ENCODE measurements around the gene ZNF3.

ZNF3 gene

DNA sequence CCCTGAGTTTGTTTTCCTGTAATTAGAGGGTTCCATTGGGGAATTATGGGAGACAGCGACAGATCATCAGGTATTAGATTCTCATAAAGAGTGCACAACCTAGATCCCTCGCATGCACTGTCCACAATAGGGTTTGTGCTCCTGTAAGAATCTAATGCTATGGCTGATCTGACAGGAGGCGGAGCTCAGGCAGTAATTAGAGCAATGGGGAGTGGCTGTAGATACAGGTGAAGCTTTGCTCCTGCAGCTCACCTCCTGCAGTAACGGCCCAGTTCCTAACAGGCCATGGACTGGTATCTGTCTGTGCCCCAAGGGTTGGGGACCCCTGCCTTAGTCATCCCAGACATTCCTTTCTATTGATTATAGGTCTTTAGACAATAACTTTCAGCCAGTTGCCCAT lies 32.8 kb downstream of the ZNF3 start:
- DNase-seq, result no peak

GRCh38 chr7:100044718-100045117 lies 36.8 kb downstream of the ZNF3 start:
- DNase-seq, result no peak

GRCh38 chr7:100040575-100040974 lies 40.9 kb downstream of the ZNF3 start:
- DNase-seq, result no peak

DNA sequence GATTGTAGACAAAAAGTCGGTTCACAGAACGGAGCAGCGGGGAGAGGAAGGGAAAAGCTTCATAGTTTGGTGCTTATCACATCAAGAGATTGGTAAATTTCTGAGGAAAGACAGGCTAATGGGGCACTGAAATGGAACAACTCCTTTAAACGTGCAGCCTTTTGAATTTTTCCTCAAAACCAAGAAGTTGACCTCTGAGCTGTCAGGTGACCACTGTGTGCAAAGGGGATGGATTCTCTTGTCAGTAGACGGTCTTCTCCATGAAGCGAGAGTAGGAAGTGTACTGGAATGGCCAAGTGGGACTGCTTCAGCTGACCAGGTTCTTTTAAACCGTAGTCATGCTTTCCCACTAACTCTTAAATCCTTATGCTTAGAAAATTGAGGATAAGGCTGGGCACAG lies 43.2 kb downstream of the ZNF3 start:
- no peak for DNase-seq

GRCh38 chr7:100035876-100036275 lies 45.6 kb downstream of the ZNF3 start:
- no peak for DNase-seq

GRCh38 chr7:100034871-100035510 lies 46.5 kb downstream of the ZNF3 start:
- DNase-seq, result no peak

GRCh38 chr7:100033526-100033925 lies 48.0 kb downstream of the ZNF3 start:
- DNase-seq, result no peak

GRCh38 chr7:100029596-100029995 lies 51.9 kb downstream of the ZNF3 start:
- DNase-seq, result no peak

DNA sequence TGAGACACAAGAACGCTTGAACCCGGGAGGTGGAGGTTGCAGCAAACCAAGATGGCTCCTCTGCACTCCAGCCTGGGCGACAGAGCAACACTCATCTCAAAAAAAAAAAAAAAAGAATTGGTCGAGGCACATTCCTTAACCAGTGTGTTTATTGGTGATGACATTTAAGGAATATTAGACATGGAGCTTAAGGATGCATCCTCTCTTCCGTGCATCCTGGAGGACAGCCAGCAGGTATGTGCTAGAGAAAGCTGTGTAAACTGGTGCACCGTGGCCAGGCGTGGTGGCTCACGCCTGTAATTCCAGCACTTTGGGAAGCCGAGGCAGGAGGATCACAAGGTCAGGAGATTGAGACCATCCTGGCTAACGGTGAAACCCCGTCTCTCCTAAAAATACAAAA lies 54.3 kb downstream of the ZNF3 start:
- no peak for DNase-seq

DNA sequence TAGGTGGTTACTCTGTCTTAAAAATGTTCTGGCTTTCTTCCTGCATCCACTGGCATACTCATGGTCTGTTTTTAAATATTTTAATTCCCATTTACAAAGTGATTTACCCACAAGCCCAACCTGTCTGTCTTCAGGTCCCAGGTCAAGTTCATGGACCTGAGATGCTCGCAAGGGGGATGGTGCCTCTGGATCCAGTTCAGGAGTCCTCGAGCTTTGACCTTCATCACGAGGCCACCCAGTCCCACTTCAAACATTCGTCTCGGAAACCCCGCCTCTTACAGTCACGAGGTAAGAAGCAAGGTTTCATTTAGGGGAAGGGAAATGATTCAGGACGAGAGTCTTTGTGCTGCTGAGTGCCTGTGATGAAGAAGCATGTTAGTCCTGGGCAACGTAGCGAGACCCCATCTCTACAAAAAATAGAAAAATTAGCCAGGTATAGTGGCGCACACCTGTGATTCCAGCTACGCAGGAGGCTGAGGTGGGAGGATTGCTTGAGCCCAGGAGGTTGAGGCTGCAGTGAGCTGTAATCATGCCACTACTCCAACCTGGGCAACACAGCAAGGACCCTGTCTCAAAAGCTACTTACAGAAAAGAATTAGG lies 57.4 kb downstream of the ZNF3 start:
- DNase-seq, result no peak

DNA sequence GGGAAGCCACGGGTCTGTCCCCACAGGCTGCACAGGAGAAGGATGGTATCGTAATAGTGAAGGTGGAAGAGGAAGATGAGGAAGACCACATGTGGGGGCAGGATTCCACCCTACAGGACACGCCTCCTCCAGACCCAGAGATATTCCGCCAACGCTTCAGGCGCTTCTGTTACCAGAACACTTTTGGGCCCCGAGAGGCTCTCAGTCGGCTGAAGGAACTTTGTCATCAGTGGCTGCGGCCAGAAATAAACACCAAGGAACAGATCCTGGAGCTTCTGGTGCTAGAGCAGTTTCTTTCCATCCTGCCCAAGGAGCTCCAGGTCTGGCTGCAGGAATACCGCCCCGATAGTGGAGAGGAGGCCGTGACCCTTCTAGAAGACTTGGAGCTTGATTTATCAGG lies 58.0 kb downstream of the ZNF3 start:
- DNase-seq, result no peak

DNA sequence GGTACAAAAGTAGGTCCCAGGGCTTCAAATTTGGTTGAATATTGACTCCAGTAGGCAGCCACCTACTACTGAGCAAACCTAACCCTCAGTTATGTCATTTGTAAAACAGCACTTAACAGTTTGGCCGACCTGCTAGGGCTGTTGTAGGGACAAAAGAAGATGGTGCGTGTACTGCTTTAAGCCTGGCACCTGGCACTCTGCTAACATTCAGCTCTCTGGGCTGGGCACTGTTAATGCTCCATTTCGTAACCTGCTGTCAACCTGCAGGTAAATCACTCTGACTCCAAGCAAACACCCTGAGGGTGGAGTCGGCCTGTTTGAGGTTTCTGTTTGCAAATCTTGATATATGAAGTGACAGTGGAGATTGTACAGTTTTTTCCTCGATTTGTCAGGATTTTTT lies 58.9 kb downstream of the ZNF3 start:
- DNase-seq, result no peak

DNA sequence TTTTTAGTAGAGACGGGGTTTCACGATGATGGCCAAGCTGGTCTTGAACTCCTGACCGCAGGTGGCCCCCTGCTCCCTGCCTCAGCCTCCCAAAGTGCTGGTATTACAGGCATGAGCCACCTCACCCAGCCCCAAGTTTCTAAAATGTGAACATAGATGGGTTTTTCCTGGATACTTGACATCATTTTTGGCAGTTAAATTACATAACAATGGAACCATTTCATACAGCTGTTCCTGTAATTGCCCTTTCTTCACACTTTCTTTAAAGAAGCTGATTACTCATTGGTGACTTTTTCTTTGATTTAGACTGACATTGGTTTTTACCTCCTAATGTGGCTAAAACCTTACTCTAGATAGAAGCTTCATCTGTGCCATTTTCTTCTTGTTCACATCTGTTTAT lies 60.2 kb downstream of the ZNF3 start:
- no peak for DNase-seq

Measured in stimulated activated CD4-positive, alpha-beta T cell treated with anti-CD3 and anti-CD28 coated beads, Interleukin-4, amount 100 ng/mL, for 1 hour (primary cell).